Left kidney (tissue), 2 donors: ENCODE measurements around the gene NUP85. TPM values are rescaled to one million over a fixed set of nuclear protein-coding genes. Genes with fewer than 3 reads are reported as not detected.
"Not testable (repeated sequence)": the region's sequence is repeated elsewhere in the genome, so short reads cannot be mapped to it uniquely, and the experiment has no call there.

Source experiments
- DNase-seq: peaks from one replicate; pipeline ENCODE4 v3.0.0-alpha.2; 2013
- polyA plus RNA-seq: library from polyadenylated mRNA; unstranded; fragments of 120-200 nt; gene quantifications from one replicate; pipeline ENCODE4 v1.2.1, GENCODE V29; 2013; ENCODE audit not compliant: insufficient read length

Gene NUP85
- polyA plus RNA-seq, 1 donor = 84.0 TPM

DNA sequence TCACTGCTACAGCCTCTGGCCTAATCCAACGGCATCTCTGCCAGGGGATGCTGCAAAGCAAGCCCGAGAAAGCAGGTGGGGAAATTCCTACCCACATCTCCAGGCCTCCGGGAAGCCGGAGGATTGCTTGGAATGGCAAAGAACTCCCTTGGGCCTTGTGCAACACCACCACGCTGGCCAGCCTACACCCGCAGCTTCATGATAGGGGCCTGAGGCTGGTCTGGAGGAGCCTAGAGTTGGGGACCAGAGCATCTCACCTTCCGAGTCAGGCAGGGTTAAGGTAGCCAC, 35.6 kb downstream of the NUP85 start:
- DNase-seq = no peak

DNA sequence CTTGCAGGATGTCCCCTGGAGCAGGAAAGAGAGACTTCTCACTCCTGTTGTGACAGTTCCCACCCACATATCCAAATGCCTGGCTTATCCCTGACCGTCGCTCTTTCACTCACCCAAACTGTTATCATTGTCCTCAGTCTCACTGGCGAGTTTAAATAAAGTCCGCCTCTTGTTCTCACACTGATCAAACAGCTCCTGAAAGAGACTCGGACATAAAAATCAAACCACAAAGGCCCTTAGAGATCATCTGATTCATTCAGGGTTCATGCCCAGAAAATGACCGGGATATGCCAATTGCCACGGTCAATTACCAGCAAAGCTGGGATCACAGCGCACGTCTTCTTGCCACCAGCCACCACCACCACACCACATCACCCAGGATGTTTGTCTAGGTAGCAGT, 36.0 kb downstream of the NUP85 start:
- DNase-seq = no peak

DNA sequence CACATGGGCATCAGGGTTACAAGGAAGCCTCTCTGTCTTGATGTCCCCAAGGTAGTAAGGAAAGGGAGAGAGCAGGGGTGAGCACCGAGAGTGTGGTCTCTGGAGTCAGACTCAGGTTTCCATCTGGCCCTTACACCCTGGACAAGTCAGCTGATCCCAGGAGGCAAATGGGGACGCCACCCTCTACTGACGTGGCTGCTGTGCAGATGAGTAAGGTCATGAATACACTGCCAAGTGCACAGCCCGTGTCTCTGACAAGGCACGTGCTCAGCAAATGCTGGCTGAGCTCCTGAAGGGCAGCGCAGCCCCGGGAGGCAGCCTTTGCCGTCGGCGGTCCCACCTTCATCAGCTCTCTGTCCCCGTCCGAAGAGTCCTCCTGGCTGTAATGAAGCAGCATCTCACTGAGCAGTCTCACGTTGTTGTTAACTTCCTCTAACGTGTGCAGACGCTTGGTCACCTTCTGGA, 36.5 kb downstream of the NUP85 start:
- DNase-seq = no peak

DNA sequence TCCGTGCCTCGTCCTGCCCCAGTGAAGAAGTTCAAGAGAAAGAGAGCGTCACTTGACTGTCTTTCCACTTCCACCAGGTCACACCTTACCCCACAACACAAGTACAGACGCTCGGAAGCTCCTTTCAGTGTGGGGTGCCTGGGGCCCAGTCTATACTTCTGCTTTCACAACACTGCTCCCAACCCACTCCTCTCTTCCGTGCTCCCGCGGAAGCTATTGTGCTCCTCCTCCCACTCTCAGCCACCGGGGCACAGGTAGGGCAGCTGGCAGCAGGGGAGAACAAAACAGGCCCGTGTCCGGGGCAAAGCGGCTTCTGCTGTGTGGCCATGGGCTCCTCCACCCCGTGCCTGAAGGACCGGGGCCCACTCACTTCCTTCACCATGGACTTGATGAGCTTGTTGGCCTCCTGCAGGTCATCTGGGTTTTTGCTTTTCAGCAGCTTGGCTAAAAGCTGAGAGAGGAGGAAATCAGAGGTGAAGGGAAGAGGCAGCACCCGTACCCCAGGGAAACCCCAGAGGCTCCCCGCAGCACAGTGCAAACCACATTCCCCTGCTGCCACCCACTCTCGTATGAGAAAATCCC, 37.1 kb downstream of the NUP85 start:
- DNase-seq = no peak

DNA sequence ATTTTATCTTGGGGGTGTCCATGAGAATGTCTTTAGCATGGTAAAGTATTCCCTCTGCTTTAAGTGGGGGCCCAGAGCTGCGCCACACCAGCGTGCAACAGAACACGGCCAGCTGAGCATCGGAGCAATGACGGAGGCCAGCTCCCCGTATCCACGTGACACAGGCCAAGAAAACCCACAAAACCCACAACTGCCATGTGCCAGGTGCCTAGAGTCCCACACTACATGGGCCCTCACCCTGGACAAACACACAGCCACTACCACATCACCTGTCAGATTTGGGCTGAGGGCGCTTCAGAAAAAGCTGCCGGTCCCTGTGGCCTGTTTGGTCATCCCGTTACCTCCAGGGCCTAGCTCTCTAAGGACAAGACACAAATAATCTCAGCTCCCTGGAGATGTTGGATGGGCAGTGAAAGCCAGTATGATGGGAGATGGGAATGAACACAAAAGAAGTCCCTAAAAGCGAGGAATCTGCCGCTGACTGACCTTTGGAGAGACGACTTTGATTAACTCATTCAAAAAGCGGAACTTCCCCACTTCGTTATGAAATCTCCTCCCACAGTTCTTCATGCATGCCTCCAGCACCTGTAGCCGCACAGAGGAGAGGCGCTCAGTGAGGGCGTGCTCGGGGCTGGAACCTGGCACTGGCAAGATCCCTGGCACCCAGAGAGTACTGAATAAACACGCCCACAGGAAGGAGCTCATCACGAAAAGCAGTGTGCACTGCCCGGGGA, 38.8 kb downstream of the NUP85 start:
- DNase-seq = no peak

DNA sequence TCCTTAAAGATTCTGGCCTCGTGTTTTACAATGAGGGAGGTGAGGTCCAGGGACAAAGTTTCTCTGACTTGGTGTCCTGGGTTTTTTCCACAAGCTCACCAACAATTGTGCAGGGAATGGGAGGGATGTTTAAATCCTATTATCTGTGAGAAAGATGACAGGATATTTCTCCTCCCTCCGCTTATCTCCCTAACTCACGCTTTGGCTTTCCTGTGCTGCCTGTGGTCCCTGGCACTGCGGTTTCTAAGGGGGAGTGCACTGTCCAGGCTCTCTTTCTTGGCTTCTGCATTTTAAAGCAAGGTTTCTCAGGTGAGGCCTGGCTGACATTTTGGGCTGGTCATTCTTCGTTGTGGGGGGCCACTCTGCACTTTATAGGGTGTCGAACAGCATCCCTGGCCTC, 39.5 kb downstream of the NUP85 start:
- DNase-seq = no peak

DNA sequence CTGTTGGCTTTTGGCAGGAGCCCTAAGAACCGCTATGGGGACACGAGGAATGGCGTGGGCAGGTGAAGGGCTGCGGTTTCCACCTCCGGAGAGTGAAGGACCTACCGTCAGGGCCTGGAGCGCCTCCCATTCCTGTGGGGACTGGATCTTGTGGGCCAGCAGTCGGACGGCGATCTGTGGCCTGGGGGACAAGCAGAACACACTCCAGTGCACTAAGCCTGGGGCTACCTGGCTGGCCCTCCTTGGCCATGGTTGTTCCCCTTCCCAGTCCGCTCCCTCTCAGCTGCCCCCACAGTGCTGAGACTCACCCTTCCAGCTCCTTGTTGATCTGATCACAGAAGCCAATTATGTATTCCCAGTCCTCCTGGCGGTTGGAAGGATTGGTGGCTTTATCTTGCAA, 40.9 kb downstream of the NUP85 start:
- DNase-seq = no peak

DNA sequence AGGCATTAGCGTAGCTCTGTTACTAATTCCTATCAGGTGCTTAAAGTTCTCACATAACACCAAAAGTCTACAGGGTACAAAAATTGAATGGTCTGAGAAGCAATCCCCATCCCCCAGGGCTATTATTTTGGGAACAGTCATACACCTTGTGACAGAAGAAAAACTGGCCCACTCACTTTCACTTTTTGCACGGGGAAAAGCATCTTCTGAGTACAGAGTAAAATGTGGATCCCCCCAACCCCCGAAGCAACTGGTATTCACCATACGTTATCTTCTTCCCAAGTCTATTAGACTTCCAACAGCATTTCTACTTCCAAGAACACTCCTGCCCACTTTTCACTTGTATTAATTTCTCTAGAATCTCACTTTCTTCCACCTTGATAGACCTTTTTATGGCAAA, 44.1 kb downstream of the NUP85 start:
- no peak for DNase-seq

DNA sequence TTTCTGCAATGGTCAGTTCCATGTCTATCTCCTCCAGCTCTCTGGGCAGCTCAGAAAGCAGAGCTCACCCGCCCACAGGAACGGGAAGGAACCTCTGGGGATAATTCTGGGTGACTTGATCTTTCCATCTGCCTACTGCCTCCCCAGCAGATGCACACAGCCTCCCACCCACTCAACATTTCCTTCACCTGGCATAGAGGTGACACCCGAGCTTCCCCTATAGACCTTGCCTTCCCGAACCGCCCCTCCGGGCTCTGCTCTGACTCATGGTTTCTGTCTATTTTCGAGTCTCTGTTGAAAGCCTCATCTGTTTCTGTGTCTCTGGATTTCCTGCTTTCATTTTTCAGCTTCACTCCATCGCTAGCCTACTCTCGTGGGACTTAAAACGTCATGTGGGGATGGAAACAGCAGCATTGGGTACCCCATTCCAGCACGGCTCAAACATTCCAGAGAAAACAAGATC, 44.6 kb downstream of the NUP85 start:
- DNase-seq = no peak

DNA sequence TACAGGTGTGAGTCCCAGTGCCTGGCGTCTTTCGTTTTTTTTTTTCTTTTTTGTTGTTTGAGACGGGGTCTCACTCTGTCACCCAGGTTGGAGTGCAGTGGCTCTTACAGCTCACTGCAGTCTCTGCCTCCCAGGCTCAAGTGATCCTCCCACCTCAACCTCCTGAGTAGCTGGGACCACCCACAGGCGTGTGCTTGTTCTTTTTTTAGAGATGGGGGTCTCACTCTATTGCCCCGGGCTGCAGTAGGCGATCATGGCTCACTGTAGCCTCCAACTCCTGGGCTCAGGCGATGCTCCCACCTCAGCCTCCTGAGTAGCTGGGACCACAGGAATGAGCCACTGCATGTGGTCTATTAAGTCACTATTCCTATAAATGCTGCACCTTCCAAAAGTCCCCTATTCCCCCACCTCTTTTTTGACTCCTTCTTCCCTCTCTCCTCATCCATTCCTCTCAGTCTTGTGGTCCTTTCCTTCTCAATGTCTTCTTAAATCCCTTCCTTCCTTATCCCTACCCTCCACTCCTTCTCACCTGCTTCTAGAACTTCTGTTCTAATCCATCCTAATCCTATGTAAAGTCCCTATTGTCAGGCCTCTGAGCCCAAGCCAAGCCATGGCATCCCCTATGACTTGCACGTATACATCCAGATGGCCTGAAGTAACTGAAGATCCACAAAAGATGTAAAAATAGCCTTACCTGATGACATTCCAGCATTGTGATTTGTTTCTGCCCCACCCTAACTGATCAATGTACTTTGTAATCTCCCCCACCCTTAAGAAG, 46.7 kb downstream of the NUP85 start:
- no peak for DNase-seq

DNA sequence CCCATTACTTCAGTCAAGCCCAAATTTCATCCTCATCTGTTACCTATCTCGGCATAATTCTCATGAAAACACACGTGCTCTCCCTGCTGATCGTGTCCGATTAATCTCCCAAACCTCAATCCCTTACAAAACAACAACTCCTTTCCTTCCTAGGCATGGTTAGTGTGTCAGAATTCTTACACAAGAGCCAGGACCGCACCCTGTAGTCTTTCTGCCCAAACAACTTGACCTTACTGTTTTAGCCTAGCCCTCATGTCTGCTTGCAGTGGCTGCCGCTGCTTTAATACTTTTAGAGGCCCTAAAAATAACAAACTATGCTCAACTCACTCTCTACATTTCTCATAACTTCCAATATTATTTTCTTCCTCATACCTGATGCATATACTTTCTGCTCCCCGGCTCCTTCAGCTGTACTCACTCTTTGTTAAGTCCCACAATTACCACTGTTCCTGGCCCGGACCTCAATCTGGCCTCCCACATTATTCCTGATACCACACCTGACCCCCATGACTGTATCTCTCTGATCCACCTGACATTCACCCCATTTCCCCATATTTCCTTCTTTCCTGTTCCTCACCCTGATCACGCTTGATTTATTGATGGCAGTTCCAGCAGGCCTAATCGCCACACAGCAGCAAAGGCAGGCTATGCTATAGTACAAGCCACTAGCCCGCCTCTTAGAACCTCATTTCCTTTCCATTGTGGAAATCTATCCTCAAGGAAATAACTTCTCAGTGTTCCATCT, 50.6 kb downstream of the NUP85 start:
- not testable (repeated sequence) for DNase-seq

DNA sequence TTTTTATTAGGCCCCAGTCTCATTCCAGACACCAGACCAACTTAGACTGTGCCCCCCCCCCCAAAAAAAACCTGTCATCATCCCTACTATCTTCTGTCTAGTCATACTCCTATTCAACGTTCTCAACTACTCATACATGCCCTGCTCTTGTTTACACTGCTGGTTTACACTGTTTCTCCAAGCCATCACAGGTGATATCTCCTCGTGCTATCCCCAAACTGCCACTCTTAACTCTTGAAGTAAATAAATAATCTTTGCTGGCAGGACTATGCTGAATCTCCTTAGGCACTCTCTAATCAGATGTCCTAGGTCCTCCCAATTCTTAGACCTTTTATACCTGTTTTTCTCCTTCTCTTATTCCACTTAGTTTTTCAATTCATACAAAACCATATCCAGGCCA, 51.7 kb downstream of the NUP85 start:
- not testable (repeated sequence) for DNase-seq

DNA sequence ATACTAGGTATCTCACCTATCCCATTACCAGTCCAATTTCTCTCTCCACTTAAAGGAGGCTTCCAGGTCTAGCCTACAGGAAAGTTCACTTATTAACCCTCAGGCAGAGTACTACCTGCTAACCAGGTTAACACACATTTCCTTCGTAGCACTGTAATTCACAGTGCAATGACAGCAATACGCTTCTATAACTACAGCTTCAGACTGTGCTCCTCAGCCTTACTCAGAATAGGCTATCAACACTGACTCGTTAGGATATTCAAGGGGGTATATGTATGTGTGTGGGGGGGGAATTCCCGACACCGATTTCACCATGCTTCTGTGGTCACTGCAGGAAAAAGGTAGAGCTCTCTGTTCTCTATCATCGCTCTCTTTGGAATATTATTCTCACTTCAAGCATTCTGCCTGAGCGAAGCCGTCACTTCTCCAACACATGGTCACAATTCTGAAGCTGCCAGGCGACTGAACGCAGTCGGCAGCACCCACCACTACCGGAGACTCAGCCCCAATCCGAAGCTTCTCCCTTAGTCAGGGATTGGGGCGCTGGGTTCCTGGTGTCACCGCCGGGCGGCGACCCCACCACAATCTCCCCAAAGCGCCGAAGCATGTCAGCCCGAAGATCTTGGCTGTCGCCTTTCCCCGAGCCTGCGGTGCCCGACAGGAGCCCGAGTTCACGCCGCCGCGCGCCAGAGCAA, 55.3 kb downstream of the NUP85 start:
- DNase-seq = no peak

DNA sequence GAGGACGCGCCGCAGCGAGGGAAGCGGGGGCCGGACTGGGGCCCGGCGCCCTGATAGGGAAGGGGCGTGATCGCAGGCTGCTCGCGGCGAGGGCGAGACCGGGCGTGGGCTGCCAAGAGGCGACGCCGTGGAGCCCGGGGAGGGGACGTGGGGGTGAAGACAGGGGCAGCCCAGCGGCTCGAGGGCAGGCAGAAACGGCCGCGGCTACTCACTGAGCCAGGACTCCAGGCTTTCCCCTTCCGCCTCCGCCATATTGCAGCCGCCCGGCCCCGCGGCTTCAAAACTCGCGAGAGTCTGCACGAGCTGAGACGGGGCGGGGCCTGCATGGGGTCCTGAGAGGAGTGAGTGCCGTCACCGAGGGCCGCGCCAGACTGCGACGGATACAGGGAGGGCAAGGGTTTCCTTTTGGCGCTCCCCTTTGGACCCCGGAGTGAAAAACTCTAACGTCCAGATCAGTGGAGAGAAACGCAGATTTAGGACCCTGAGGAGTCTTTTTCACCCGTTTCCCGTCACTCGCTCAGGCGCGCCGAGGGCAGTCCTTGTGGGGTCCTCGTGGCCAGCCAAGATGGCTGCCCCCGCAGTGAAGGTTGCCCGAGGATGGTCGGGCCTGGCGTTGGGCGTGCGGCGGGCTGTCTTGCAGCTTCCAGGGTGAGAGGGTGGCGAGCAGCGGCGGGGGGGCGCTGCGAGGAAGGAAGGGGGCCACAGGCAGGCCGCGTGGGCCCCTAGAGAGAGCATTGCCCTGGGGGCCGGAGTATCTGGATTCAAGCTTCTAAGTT, 56.0 kb downstream of the NUP85 start, which contains the start of the genes GGA3 and MRPS7:
Gene GGA3 (minus strand): TSS at position 271 of the 776 bp plus-strand sequence. CDS start 19 bp downstream, at position 252.
Gene MRPS7 (plus strand): TSS at position 544 of the 776 bp plus-strand sequence. CDS start 22 bp downstream, at position 566.
- DNase-seq = peak; percentile 96

DNA sequence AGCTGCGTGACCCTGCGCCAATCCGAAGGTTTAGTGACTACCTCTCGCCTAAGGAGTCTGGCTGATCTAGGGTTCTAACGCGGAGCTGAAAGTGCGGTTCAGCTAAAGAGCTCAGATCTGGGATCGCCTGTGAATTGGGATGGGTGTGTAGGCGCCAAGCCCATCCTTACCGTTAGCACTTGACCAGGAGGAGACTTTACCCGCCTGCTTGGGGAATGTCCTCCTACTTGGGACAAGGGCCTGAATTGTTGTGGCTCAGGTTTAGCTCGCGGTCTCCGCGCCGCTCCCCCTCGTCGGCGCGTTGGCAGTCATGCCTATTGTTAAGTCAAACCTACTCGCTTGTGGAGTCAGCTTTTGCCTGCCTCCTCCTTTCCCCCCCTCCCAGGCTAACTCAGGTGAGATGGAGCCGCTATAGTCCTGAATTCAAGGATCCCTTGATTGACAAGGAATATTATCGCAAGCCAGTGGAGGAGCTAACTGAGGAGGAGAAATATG, 56.7 kb downstream of the NUP85 start:
- DNase-seq = no peak

DNA sequence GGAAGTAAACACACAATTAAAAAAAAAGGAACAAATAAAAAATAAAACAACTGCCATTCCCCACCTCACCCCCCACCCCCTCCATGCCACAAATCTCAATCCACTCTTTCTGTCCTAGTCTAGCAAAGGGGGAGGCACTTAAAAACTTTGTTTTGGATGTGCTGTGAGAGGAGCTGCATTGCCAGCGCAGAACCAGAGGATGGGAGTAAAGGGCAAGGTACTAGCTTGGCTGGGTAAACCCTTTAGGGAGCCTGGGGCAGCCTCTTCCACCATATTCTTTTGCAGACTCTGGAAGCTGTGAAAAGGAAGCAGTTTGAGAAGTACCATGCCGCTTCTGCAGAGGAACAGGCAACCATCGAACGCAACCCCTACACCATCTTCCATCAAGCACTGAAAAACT, 57.6 kb downstream of the NUP85 start:
- DNase-seq = no peak

DNA sequence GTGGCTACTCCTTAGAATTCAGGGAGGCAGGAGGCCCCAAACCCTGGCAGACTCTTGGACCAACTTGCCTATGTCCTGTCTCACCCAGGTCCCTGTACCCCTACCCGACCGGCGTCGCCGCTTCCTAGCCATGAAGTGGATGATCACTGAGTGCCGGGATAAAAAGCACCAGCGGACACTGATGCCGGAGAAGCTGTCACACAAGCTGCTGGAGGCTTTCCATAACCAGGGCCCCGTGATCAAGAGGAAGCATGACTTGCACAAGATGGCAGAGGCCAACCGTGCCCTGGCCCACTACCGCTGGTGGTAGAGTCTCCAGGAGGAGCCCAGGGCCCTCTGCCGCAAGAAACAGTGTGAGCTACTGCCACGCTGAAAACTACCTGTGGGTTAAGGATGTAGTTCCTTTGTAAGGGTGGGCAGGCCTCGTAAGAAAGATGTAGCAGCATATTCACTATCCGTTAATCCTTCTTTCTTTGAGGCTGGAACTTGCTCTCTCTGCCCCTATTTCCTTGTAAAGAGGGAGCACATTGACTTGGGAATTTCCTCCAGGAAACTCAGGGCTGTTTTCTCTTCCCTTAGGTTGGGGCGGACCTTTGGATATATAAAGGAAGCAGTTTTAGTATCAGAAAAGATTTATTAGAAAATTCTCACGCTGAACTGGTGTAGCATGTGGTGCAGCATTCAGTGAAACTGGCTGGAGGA, 60.3 kb downstream of the NUP85 start:
- DNase-seq = no peak

DNA sequence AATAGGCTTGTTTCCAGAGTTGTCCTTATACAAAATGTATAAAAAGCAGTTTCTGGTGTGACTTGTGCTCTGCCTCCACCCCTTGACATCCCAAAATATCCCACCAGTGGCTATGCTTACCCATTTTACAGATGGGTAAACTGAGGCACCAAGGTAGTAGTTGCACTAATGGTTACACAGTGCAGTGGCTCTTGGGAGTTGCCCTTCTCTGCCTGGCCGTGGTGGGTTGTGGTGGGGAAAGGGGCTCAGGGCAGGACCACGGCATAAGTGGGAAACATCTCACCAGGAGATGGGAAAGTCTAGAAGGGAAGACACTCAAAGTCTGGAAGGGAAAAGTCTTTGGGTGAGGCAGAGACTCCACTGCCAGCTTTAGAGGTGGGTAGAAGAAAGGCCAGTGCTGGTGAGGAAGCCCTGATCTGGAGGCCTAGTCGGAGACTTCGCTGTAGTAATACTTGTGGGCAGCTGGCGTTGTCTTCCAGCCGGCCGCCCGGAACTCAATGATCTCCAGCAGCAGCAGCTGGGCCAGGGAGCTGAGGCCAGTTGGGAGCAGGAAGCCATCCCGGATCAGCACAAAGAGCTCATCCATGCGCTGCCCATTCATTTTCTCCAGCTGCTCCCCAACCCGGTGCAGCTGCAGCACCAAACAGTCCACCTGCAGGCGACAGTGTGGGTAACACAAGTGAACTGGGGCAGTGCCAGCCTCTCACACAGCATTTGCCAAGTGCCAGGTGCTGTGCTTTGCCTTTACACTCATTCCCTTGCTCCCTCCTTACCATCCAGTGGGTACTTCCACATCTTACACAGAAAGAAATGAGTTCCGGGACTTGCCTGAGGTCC, 61.1 kb downstream of the NUP85 start:
- no peak for DNase-seq

DNA sequence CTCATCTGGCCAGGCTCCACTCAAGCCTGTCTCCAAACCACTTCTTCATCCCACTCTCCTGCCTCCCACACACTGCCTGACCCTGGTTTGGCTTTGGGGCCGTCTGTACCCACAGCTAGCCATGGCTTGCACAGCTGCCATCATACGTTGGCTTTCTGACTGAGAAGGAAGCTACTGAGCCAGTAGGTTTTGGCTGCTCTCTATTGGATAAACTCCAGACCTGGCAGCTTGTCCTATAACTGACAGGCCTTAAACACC, 61.6 kb downstream of the NUP85 start:
- DNase-seq = no peak
